HEK293 (cell line): ENCODE results near the gene DIP2C.
A peak's percentile ranks its signal among the peaks of the same experiment; 100 is the strongest.

ENCODE experiments used
- CTCF ChIA-PET: fragments of 350-600 bp; formaldehyde crosslinking; extraction: SDS; loops from one replicate; lab custom pipeline; 2021; ENCODE audit warnings: antibody characterized with exemption; lab: Yijun Ruan, JAX
- POLR2A ChIA-PET: fragments of 300-600 bp; formaldehyde crosslinking; extraction: SDS; loops from one replicate; lab custom pipeline; 2020; ENCODE audit warnings: antibody characterized with exemption, inconsistent platforms; lab: Yijun Ruan, JAX
- H3K27ac ChIP-seq: fragments of 200-500 bp; sonication (Bioruptor generic); 2 replicates; pipeline ENCODE4 v1.5.1; 2014; ENCODE audit warnings: low read depth, low read length, control low read depth, inconsistent platforms; ENCODE audit errors: extremely low read depth
- H3K36me3 ChIP-seq, 2 experiments: fragments of 200-500 bp in 1 of 2; sonication (Bioruptor generic) in 1 of 2; 1 replicate in 1 of 2; 2 replicates in 1 of 2; pipeline ENCODE4 v1.5.1; 2014 to 2017; ENCODE audit warnings: inconsistent platforms in 2 of 2, low read length in 2 of 2; ENCODE audit not compliant: control insufficient read depth in 2 of 2, insufficient read depth in 1 of 2
- H3K4me1 ChIP-seq: fragments of 200-500 bp; sonication (Bioruptor generic); 2 replicates; pipeline ENCODE4 v1.5.1; 2014; ENCODE audit warnings: mild to moderate bottlenecking, low read length, inconsistent platforms; ENCODE audit not compliant: control insufficient read depth, insufficient read depth
- H3K4me3 ChIP-seq: 2 replicates; pipeline ENCODE4 v1.5.1; 2011; ENCODE audit warnings: low read depth, mild to moderate bottlenecking, control low read depth, low read length, moderate library complexity
- H3K9me3 ChIP-seq: fragments of 200-500 bp; sonication (Bioruptor generic); 2 replicates; pipeline ENCODE4 v1.5.1; 2014; ENCODE audit warnings: low read depth, low read length, inconsistent platforms; ENCODE audit not compliant: control insufficient read depth, insufficient read depth
- HOXC10 ChIP-seq: sonication (generic); formaldehyde crosslinking; IDR thresholded peaks from 2 replicates; pipeline ENCODE4 v1.8.1; 2023; ENCODE audit warnings: mild to moderate bottlenecking, missing genetic modification reagents
- KLF8 ChIP-seq: fragments of 450-650 bp; formaldehyde crosslinking; IDR thresholded peaks from 2 replicates; pipeline ENCODE4 v1.5.1; 2016; ENCODE audit warnings: missing biosample characterization, missing genetic modification characterization
- MZF1 ChIP-seq: fragments of 450-650 bp; formaldehyde crosslinking; IDR thresholded peaks from 2 replicates; pipeline ENCODE4 v1.5.1; 2017; ENCODE audit warnings: missing biosample characterization, missing genetic modification characterization, borderline replicate concordance
- PATZ1 ChIP-seq: fragments of 450-650 bp; formaldehyde crosslinking; IDR thresholded peaks from 2 replicates; pipeline ENCODE4 v1.5.1; 2016; ENCODE audit warnings: missing biosample characterization, missing genetic modification characterization
- SCRT2 ChIP-seq: fragments of 450-650 bp; formaldehyde crosslinking; IDR thresholded peaks from 2 replicates; pipeline ENCODE4 v1.5.1; 2016; ENCODE audit warnings: missing biosample characterization, missing genetic modification characterization
- WT1 ChIP-seq: fragments of 450-650 bp; formaldehyde crosslinking; IDR thresholded peaks from 2 replicates; pipeline ENCODE4 v1.5.1; 2016; ENCODE audit warnings: missing biosample characterization, missing genetic modification characterization
- ZNF132 ChIP-seq: fragments of 450-650 bp; formaldehyde crosslinking; IDR thresholded peaks from 2 replicates; pipeline ENCODE4 v1.5.1; 2017; ENCODE audit warnings: missing biosample characterization, missing genetic modification characterization, borderline replicate concordance
- ZNF248 ChIP-seq: fragments of 450-650 bp; formaldehyde crosslinking; IDR thresholded peaks from 2 replicates; pipeline ENCODE4 v1.5.1; 2017; ENCODE audit warnings: missing biosample characterization, missing genetic modification characterization
- ZNF274 ChIP-seq, 2 experiments: fragments of 200-500 bp in 1 of 2; fragments of 450-650 bp in 1 of 2; sonication (Bioruptor generic) in 1 of 2; formaldehyde crosslinking in 1 of 2; IDR thresholded peaks; 2 replicates each; pipeline versions ENCODE4 v1.5.1 to v1.6.1; 2014 to 2016; ENCODE audit warnings: borderline replicate concordance in 1 of 2, inconsistent platforms in 1 of 2, low read length in 1 of 2, missing biosample characterization in 1 of 2, missing genetic modification characterization in 1 of 2
- ZNF335 ChIP-seq: fragments of 450-650 bp; formaldehyde crosslinking; conservative IDR thresholded peaks from 2 replicates; pipeline ENCODE4 v1.5.1; 2016; ENCODE audit warnings: missing biosample characterization, missing genetic modification characterization
- ZNF391 ChIP-seq: fragments of 450-650 bp; formaldehyde crosslinking; IDR thresholded peaks from 2 replicates; pipeline ENCODE4 v1.5.1; 2016; ENCODE audit warnings: low read depth, missing biosample characterization, missing genetic modification characterization, borderline replicate concordance
- ZNF423 ChIP-seq: fragments of 450-650 bp; formaldehyde crosslinking; IDR thresholded peaks from 2 replicates; pipeline ENCODE4 v1.5.1; 2016; ENCODE audit warnings: missing biosample characterization, missing genetic modification characterization
- ZNF433 ChIP-seq: fragments of 450-650 bp; formaldehyde crosslinking; IDR thresholded peaks from 2 replicates; pipeline ENCODE4 v1.5.1; 2016; ENCODE audit warnings: missing biosample characterization, missing genetic modification characterization, low read depth
- ZNF621 ChIP-seq: fragments of 450-650 bp; formaldehyde crosslinking; IDR thresholded peaks from 2 replicates; pipeline ENCODE4 v1.5.1; 2017; ENCODE audit warnings: missing biosample characterization, missing genetic modification characterization
- ZNF626 ChIP-seq: fragments of 450-650 bp; sonication (Bioruptor Pico); formaldehyde crosslinking; IDR thresholded peaks from 2 replicates; pipeline ENCODE4 v1.5.1; 2018; ENCODE audit warnings: missing biosample characterization, missing genetic modification characterization, inconsistent platforms
- ZNF664 ChIP-seq: fragments of 450-650 bp; formaldehyde crosslinking; IDR thresholded peaks from 2 replicates; pipeline ENCODE4 v1.5.1; 2016; ENCODE audit warnings: missing biosample characterization, missing genetic modification characterization
- ZNF707 ChIP-seq: fragments of 450-650 bp; formaldehyde crosslinking; IDR thresholded peaks from 2 replicates; pipeline ENCODE4 v1.5.1; 2016; ENCODE audit warnings: missing biosample characterization, missing genetic modification characterization
- TF ChIP-seq, protein P1 (sequence below): fragments of 450-650 bp; formaldehyde crosslinking; IDR thresholded peaks from 2 replicates; pipeline ENCODE4 v1.5.1; 2017; ENCODE audit warnings: missing biosample characterization, missing genetic modification characterization
- TF ChIP-seq, protein P2 (sequence below): fragments of 450-650 bp; formaldehyde crosslinking; IDR thresholded peaks from 2 replicates; pipeline ENCODE4 v1.5.1; 2016; ENCODE audit warnings: missing biosample characterization, missing genetic modification characterization

DIP2C gene

DNA sequence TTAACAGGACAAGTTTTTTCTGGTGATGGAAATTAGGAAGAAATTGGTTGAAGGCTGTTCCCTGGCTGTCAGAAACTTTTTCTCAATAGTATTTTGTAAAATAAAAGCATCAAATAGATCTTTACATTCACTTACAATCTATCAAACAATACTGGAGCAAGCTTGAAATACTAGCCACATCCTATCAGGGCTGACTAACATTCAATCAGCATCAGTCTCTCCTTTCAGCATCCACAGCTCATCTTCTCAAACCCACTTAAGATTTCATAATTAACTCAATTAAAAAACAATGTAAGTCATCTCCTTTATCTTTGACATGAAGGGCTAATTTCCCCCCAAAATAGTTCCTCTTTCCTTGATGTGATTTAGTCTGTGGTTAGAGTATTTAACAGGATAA, 80.2 kb downstream of the DIP2C start (continued):
- no peak for TF ChIP-seq ZNF248 (tag by site-specific recombination)
- no peak for TF ChIP-seq ZNF433 (tag by site-specific recombination)

DNA sequence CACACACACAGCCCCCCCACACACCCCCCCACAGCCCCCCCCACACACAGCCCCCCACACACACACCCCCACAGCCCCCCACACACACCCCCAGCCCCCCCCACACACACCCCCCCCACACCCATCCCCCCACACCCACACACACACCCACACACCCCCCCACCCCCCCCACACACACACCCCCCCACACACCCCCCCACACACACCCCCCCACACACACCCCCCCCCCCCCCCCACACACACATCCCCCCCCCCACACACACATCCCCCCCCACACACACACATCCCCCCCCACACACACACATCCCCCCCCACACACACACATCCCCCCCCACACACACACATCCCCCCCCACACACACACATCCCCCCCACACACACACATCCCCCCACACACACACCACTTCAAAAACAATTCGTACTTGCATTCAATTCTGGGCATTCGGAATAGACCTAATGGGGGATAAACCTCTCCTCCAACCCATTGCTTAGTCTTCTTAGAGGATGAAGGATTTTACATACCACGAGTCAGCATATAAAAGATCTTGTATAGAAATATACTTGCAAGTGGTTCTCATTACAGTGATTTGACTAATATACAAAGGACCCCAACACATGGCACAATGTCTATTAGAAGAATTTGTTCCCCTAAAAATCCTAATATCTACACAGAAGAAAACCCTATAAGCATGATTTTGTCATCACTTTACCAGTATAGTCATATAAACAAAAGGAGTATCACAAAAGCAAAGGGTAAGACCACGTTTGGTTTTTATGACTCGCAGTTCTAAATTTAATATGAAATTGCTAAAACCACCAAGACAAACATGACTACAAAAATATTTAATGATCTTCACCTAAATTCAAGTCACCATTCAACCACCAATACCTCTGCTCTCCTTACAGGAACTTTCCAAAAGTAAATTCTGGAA, 80.9 kb downstream of the DIP2C start:
- TF ChIP-seq KLF8 (tag by site-specific recombination), result no peak
- no peak for TF ChIP-seq ZNF423 (tag by site-specific recombination)
- no peak for TF ChIP-seq ZNF132 (tag by site-specific recombination)
- no peak for TF ChIP-seq ZNF335 (tag by site-specific recombination)
- TF ChIP-seq, protein P1, sequence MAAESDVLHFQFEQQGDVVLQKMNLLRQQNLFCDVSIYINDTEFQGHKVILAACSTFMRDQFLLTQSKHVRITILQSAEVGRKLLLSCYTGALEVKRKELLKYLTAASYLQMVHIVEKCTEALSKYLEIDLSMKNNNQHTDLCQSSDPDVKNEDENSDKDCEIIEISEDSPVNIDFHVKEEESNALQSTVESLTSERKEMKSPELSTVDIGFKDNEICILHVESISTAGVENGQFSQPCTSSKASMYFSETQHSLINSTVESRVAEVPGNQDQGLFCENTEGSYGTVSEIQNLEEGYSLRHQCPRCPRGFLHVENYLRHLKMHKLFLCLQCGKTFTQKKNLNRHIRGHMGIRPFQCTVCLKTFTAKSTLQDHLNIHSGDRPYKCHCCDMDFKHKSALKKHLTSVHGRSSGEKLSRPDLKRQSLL, result no peak
- no peak for TF ChIP-seq ZNF274 (IDR thresholded peaks at IDR 0.05; ENCODE audit: low read length)
- no peak for TF ChIP-seq ZNF274 (tag by site-specific recombination; IDR thresholded peaks at IDR 0.05; ENCODE audit: borderline replicate concordance)
- no peak for TF ChIP-seq ZNF621 (tag by site-specific recombination)
- no peak for TF ChIP-seq SCRT2 (tag by site-specific recombination)
- TF ChIP-seq MZF1 (tag by site-specific recombination), result no peak
- TF ChIP-seq, protein P2, sequence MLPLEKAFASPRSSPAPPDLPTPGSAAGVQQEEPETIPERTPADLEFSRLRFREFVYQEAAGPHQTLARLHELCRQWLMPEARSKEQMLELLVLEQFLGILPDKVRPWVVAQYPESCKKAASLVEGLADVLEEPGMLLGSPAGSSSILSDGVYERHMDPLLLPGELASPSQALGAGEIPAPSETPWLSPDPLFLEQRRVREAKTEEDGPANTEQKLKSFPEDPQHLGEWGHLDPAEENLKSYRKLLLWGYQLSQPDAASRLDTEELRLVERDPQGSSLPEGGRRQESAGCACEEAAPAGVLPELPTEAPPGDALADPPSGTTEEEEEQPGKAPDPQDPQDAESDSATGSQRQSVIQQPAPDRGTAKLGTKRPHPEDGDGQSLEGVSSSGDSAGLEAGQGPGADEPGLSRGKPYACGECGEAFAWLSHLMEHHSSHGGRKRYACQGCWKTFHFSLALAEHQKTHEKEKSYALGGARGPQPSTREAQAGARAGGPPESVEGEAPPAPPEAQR (tag by site-specific recombination), result no peak
- no peak for TF ChIP-seq ZNF626 (tag by site-specific recombination)
- TF ChIP-seq HOXC10 (CRISPR knock-in tag), result no peak
- no peak for TF ChIP-seq ZNF391
- no peak for TF ChIP-seq ZNF707 (tag by site-specific recombination)
- H3K4me1 ChIP-seq, result no peaks in the 10 kb centered on the region
- no peak overlapping the region for H3K4me3 ChIP-seq
- POLR2A ChIA-PET, result no interaction called here
- no peak overlapping the region for H3K27ac ChIP-seq
- CTCF ChIA-PET, result no interaction called here
- H3K36me3 ChIP-seq, result no peaks in the 10 kb centered on the region
- no peaks in the 10 kb centered on the region for H3K9me3 ChIP-seq

- POLR2A ChIA-PET, result no interaction called here
- CTCF ChIA-PET, result no interaction called here
- 0 out of 2 replicates have a peak, but pooled peaks have one; percentile 51 for TF ChIP-seq ZNF664 (tag by site-specific recombination)
- peak; percentile 77 for TF ChIP-seq PATZ1 (tag by site-specific recombination)
- no peak for TF ChIP-seq WT1
- Histone ChIP-seq H3K36me3 (no peaks in the 10 kb centered on the region), H3K4me3 (no peak overlapping the region), H3K27ac (no peak overlapping the region), H3K9me3 (no peaks in the 10 kb centered on the region), H3K4me1 (no peaks in the 10 kb centered on the region)
Measured at GRCh38 chr10:607545-608185, 81.8 kb downstream of the DIP2C start.
